Measurements from ENCODE around the gene RAB37.

The RAB37 gene

DNA sequence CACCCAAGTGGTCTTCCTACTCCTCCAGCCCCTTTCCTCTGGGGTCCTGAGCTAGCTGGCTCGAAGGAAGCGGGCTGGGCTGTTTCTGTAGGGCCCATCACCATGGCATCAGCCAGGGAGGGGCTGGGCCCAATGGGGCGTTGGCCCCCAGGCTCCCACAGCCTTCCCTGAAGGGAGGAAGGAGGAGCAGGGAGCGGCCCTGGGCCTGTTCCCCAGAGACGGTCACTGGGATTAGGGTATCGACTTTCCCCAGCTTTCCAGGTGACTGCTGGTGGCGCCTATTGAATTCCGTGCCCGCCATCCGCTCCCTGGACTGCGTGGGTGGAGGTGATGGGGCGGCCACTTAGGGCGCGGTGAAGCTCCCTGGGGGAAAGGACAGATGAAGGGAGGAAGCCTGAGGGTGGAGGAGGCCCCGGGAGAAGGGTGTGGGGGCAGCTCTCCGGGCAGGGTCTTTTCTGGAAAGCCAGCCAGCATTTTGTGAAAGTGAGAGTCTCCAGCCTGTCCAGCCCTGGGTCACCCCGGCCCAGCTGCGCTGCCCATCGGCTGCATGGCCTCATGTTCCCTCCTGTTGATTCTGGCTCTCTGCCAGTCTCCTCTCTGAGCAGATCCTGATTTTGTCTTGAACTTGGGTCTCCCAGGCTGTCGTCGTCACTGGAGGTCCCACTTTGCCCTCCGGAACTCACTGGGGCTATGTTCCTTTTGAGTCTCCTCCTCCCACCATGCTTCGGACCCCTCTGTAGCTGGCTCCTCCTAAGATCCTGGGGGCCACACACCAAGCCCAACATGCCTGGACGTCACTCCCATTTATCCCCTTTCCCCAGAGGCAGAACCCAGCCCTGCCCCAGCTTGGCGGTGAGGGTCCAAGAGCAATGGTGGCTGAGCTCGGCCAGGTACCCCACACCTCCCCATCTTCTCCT is 21.1 kb downstream of the RAB37 start:
- peak overlapping the region; percentile 98 for H3K27ac ChIP-seq
- TF ChIP-seq ZFX (IDR thresholded peaks at IDR 0.05), result no peak
- no peak for TF ChIP-seq CTCF (conservative IDR thresholded peaks at IDR 0.05)

DNA sequence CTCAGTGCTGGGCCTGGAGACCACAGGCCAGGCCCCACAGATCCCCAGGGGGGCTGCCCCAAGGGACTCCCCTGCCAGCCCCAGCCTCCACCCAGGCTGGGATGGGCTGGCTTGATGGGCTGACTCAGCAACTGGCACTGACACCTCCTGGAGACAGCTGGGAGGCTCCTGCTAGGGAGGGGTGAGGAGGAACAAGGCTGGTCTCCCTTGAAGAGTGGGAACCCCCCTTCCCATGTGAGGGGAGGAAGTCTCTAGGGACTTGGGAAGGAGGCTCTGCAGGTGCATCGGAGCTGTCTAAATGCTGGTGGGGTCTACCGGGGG is 21.8 kb downstream of the RAB37 start:
- TF ChIP-seq ZFX (IDR thresholded peaks at IDR 0.05) (no peak), CTCF (conservative IDR thresholded peaks at IDR 0.05) (no peak)
- H3K27ac ChIP-seq, result peak overlapping the region; percentile 98

DNA sequence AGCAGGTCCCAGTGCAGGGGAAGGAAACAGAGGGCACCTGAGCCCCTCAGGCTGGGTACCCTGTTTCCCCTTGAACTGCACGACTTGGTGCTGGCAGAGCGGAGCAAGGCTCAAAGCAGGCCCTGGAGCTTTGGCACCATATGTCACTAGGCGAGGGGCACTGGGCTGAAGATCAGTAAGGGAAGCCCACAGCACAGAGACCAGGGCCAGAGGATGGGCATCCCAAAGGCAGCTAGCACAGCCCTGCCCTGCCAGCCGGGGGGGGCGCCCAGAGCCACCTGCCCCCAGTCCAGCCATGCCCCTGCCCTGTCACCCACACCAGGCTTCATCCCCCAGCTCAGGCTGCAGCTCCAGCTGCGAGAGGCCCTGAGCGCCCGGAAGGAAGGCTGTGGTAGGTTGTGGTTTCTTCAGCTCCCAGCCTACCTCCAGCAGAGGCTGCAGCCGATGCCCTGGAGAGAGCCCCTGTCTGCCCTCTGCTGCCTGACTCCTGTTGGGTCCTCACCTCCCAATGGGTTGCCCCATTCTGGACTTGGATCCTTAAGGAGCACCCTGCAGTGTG is 22.3 kb downstream of the RAB37 start:
- peak overlapping the region; percentile 98 for H3K27ac ChIP-seq
- TF ChIP-seq CTCF (conservative IDR thresholded peaks at IDR 0.05) (no peak), ZFX (IDR thresholded peaks at IDR 0.05) (no peak)

- TF ChIP-seq ZFX (IDR thresholded peaks at IDR 0.05) (no peak), CTCF (conservative IDR thresholded peaks at IDR 0.05) (no peak)
- H3K27ac ChIP-seq, result peak overlapping the region; percentile 98
Measured at GRCh38 chr17:74759941-74760340, 22.9 kb downstream of the RAB37 start.

GRCh38 chr17:74760404-74761105 is 23.5 kb downstream of the RAB37 start:
- H3K27ac ChIP-seq, result peak overlapping the region; percentile 98
- TF ChIP-seq CTCF (conservative IDR thresholded peaks at IDR 0.05) (no peak), ZFX (IDR thresholded peaks at IDR 0.05) (0 out of 2 replicates have a peak, but pooled peaks have one; percentile 22)

DNA sequence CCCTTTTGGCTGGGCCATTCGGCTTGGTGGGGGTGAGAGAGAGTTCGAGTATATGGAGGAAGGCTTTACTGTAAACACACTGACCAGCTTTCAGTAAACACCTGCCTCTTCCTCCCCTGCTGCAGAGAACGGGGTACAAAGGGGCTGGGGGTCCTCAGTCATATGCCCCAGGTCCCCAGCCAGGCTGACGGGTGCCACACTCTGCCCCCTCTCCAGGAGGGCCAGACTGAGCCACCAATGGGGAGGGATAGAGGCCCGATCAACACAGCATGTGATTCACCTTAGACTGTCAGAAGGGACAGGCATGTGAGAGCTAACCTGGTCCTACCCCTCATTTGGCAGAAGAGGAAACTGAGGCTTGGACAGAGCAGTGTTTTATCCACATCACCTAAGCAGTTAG is 24.4 kb downstream of the RAB37 start:
- TF ChIP-seq ZFX (IDR thresholded peaks at IDR 0.05), result no peak
- no peak for TF ChIP-seq CTCF (conservative IDR thresholded peaks at IDR 0.05)
- peak overlapping the region; percentile 98 for H3K27ac ChIP-seq

DNA sequence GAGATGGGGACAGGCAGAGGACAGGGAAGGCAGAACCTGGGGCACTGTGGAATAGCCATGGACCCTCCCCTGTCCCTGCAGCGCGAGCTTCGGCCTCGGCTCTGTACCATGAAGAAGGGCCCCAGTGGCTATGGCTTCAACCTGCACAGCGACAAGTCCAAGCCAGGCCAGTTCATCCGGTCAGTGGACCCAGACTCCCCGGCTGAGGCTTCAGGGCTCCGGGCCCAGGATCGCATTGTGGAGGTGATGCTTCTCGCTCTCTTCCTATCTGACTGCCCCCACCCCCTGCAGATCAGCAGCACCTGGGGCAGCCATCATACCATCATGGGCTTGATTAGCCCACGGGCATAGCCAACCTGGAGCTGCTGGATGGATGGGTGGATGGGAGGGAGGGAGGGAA is 24.9 kb downstream of the RAB37 start:
- no peak for TF ChIP-seq CTCF (conservative IDR thresholded peaks at IDR 0.05)
- TF ChIP-seq ZFX (IDR thresholded peaks at IDR 0.05), result no peak
- H3K27ac ChIP-seq, result peak overlapping the region; percentile 98

Data from C4-2B (cell line).